IPS-20b (cell line): Measurements from ENCODE around the gene LETM1.

Experiments
- H3K27ac ChIP-seq: one replicate; pipeline ENCODE4 v1.5.1; 2013; ENCODE audit warnings: low read length
- H3K27me3 ChIP-seq: 2 replicates; pipeline ENCODE4 v1.6.1; 2013; ENCODE audit warnings: mild to moderate bottlenecking, low read length, inconsistent platforms; ENCODE audit not compliant: insufficient read depth
- H3K36me3 ChIP-seq: 2 replicates; pipeline ENCODE4 v1.6.1; 2013; ENCODE audit warnings: low read depth, mild to moderate bottlenecking, inconsistent platforms, low read length, moderate library complexity; ENCODE audit not compliant: insufficient read depth
- H3K4me1 ChIP-seq: 2 replicates; pipeline ENCODE4 v1.6.1; 2013; ENCODE audit warnings: mild to moderate bottlenecking, control low read depth, inconsistent platforms, low read length, moderate library complexity; ENCODE audit not compliant: insufficient read depth
- H3K4me3 ChIP-seq: 2 replicates; pipeline ENCODE4 v1.5.1; 2013; ENCODE audit warnings: mild to moderate bottlenecking, low read length, inconsistent platforms
- H3K9ac ChIP-seq: 2 replicates; pipeline ENCODE4 v1.6.1; 2013; ENCODE audit warnings: low read depth, mild to moderate bottlenecking, inconsistent platforms, low read length, moderate library complexity
- H3K9me3 ChIP-seq: 2 replicates; pipeline ENCODE4 v1.6.1; 2013; ENCODE audit warnings: mild to moderate bottlenecking, low read depth, low read length, inconsistent platforms; ENCODE audit not compliant: insufficient read depth

Gene LETM1

DNA sequence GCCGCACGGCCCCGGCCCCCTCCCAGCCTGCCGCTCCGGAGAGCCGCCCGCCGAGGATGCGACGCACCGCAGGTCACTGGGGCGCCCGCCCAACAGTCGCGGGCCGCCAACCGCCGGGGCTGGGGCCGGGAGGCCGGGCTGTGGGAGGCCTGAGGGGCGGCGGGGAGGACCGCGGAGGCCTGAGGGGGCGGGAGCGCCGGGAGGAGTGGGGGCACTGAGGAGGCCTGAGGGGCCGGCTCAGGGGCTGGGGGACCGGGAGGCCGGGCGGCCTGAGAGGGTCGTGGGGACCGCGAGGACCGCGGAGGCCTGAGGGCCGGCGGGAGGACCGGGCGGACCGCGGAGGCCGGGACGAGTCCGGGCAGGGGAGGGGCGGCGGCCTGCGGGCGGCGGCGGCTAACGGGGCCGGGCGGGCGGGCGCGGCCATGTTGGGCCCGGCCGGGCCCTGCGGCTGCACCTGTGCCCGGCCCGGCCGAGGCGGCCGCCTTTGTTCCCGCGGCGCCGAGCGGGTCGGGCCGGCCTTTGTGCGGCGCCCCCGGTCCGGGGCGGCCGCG, 15.6 kb upstream of the LETM1 start:
- H3K36me3 ChIP-seq: no peaks in the 10 kb centered on the region
- H3K4me3 ChIP-seq: peak overlapping the region; percentile 98; the same call in 1 of the 2 replicates
- H3K9me3 ChIP-seq: no peaks in the 10 kb centered on the region
- H3K9ac ChIP-seq: peak overlapping the region; percentile 94; the same call in 1 of the 2 replicates
- peaks cover 44% of the 10 kb centered on the region for H3K27me3 ChIP-seq
- no peak overlapping the region for H3K27ac ChIP-seq
- H3K4me1 ChIP-seq: peaks cover 11% of the 10 kb centered on the region

DNA sequence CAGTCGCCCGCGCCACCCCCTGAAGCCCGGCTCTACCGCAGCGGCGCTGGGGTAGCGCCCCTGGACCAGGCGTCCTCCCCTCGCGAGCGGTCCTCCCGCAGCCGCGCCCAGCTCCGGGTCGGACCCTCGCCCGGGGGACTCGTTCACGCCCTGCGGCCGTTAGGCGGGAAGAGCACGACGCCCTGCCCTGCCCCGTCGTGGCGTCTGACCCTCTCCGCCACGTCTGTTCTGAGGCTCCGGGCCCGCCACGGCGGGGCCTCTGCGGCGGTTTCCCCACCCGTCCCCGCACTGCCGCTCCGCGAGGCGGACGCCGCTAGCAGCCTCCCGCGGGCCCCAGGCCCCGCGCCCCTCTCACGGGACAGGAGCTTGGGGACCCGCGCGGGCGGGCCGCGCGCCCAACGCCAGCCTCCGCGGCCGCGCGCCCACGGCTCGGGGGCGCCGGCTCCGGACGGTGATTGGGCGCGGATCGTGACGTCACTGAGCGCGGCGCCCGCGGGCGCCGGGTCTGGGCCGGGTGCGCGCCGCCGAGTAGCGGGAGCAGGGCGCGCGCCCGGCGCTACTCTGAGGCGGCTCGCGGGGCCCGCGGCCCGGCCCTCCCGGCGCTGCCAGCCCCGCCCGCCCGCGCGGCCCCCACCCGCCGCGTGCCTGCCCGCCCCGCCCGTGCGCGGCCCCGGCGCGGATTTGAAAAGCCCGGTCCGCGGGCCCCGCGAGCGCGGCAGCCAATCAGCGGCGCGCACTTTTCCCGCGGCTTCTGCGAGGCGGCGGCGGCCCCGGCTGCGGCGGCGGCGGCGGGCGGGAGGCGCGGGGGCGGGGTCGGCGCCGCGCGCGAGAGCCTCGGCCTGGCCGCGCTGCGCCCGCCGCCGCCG, 14.9 kb upstream of the LETM1 start, which contains the start of gene NSD2:
TSS of gene NSD2 (plus strand) at position 816 of the 866 bp plus-strand sequence. CDS start 29,262 bp downstream, outside the sequence.
- Histone ChIP-seq H3K27ac (no peak within 1 kb of the TSS), H3K9ac (peak within 1 kb of the TSS; percentile 94), H3K4me1 (peaks cover 11% of the 10 kb centered on the region), H3K4me3 (peak within 1 kb of the TSS; percentile 98), H3K9me3 (no peaks in the 10 kb centered on the region), H3K27me3 (peaks cover 51% of the 10 kb centered on the region), H3K36me3 (no peaks in the 10 kb centered on the region)

DNA sequence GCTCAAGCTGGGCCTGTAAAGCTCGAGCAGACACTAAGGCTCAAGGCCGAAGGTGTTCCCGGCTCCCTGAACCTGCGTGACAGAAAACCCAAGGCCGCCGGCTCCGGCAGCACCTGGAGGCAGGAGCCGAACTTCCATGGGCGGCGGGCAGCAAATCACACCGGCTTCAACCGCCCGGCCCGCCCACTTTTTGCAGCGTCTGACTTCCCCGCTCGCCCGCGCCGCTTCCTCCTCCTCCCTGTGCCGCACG, 14.3 kb upstream of the LETM1 start:
- Histone ChIP-seq H3K4me1 (peaks cover 11% of the 10 kb centered on the region), H3K27ac (no peak overlapping the region), H3K9ac (peak overlapping the region; percentile 82; the same call in 1 of the 2 replicates), H3K36me3 (no peaks in the 10 kb centered on the region), H3K4me3 (peak overlapping the region; percentile 72), H3K9me3 (no peaks in the 10 kb centered on the region), H3K27me3 (peaks cover 57% of the 10 kb centered on the region)

DNA sequence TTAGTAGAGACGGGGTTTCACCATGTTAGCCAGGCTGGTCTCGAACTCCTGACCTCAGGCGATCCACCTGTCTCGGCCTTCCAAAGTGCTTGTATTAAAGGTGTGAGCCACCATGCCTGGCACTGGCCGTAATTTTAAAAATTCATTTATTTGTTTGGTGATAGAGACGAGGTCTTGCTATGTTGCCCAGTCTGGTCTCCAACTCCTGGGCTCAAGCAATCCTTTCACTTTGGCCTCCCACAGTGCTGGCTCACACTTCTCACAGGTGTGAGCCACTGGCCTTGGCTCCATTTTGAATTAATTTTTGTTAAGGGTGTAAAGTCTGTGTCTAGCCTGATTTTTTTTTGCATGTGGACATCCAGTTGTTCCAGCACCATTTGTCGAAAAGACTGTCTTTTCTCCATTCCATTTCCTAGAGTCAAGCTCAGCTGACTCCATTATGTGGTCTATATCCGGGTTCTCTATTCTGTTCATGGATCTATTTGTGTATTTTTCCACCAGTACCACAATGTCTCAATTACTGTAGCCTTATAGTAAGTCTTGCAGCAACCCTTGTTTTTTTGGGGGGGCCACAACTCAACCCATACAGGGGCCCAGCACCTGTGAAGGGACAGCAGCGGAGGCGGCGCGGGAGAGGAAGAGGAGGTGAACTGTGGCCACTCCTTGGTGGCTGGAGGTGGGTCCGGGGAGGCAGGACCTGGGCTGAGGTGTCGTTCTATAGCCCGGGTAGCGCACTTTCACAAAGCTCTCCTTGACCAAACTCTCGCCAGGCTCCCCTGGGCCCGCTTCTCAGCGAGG, 13.8 kb upstream of the LETM1 start:
- peaks cover 62% of the 10 kb centered on the region for H3K27me3 ChIP-seq
- no peak overlapping the region for H3K27ac ChIP-seq
- no peaks in the 10 kb centered on the region for H3K9me3 ChIP-seq
- H3K4me1 ChIP-seq: peaks cover 11% of the 10 kb centered on the region
- peak overlapping the region; percentile 82; the same call in 1 of the 2 replicates for H3K9ac ChIP-seq
- H3K36me3 ChIP-seq: no peaks in the 10 kb centered on the region
- peak overlapping the region; percentile 72 for H3K4me3 ChIP-seq

GRCh38 chr4:1868912-1869311, 13.0 kb upstream of the LETM1 start:
- Histone ChIP-seq H3K9ac (no peak overlapping the region), H3K27ac (no peak overlapping the region), H3K4me3 (no peak overlapping the region), H3K4me1 (peaks cover 11% of the 10 kb centered on the region; the same call in 1 of the 2 replicates), H3K9me3 (no peaks in the 10 kb centered on the region), H3K36me3 (no peaks in the 10 kb centered on the region), H3K27me3 (peaks cover 70% of the 10 kb centered on the region)

DNA sequence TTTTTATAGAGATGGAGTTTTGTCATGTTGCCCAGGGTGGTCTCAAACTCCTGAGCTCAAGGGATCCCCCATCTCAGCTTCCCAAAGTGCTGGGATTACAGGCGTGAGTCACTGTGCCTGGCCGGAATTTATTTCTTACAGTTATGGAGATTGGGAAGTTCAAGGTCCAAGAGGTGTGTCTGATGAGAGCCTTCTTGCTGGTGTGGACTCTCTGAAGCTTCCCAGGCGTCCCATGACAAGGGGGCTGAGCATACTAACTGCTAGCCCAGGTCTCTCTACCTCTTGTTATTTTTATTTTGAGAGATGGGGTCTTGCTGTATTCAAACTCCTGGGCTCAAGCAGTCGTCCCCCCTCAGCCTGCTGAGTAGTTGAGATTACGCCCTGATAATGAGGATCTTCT, 12.3 kb upstream of the LETM1 start:
- Histone ChIP-seq H3K9ac (no peak overlapping the region), H3K27ac (no peak overlapping the region), H3K4me3 (no peak overlapping the region), H3K9me3 (no peaks in the 10 kb centered on the region), H3K27me3 (peaks cover 77% of the 10 kb centered on the region), H3K36me3 (no peaks in the 10 kb centered on the region), H3K4me1 (peaks cover 11% of the 10 kb centered on the region; the same call in 1 of the 2 replicates)

DNA sequence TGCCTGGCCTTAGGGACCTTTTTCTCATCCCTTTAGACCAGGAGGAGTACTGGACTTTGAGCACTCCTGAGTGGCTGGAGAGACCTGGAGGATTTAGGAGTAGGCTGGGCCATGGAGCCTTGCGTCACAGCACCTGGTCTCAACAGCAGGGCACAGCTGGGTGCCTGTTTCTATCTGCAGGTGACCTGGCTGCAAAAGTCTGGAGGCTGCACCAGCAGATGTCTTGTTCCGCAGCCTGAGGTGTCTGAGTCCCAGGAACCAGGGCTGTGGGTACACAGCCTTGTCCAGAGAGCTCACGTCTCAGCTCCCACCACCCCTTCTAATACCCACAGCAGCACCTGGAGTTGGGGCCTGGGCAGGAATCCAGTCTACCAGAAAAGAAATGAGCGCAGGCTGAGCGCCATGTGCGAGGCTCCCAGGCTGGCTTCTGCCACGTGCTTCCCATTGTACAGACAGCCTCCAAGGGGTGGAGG, 10.3 kb upstream of the LETM1 start:
- H3K9me3 ChIP-seq: no peaks in the 10 kb centered on the region
- peaks cover 88% of the 10 kb centered on the region for H3K27me3 ChIP-seq
- H3K4me1 ChIP-seq: peaks cover 4% of the 10 kb centered on the region; the same call in 1 of the 2 replicates
- H3K9ac ChIP-seq: no peak overlapping the region
- H3K27ac ChIP-seq: no peak overlapping the region
- H3K36me3 ChIP-seq: no peaks in the 10 kb centered on the region
- no peak overlapping the region for H3K4me3 ChIP-seq

DNA sequence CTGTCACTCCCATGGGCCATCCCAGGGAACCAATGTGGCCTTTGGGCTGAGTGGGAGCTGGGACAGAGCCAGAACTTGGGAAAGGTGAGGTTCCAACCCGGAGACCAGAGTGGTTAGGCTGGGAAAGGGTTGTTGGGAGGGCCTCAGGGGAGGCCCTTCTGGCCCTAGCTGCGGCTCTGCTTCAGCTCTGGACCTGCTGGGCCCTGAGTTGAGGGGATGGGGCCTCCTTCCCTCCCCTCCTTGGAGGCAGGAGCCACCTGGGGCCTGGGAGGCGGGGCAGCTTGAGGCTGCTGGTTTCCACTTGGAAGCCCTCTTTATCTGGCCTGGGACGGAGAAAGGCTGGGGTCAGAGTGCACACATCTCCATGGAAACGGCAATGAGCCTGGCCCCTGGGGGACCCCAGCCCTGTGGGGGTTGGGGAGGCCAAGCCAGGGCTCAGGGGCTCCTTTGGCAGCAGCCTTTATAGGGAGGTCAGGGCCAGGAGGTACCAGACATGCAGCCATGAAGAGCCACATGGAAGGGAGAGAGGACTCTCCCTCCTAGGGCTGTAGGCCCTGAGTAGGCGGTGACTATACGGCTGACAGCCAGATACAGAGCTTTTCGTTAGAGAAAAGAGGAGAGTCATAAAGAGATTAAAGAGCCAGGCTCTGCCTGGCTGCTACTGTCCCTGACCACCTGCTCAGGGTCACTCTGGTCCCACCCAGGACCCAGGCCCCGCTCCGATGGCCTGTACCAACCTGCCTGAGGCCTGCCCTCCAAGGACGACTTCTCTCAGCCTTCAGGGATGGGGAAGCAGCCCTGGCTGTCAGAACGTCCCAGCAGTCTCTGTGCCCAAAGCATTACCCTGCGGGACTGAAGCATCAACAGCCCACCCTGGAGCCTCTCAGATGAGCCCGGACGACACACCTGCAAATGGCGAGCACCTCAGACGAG, 8.4 kb upstream of the LETM1 start:
- no peaks in the 10 kb centered on the region for H3K9me3 ChIP-seq
- no peak overlapping the region for H3K9ac ChIP-seq
- H3K27ac ChIP-seq: no peak overlapping the region
- H3K27me3 ChIP-seq: peaks cover 99% of the 10 kb centered on the region
- H3K4me3 ChIP-seq: no peak overlapping the region
- H3K4me1 ChIP-seq: no peaks in the 10 kb centered on the region; the same call in 1 of the 2 replicates
- no peaks in the 10 kb centered on the region for H3K36me3 ChIP-seq

DNA sequence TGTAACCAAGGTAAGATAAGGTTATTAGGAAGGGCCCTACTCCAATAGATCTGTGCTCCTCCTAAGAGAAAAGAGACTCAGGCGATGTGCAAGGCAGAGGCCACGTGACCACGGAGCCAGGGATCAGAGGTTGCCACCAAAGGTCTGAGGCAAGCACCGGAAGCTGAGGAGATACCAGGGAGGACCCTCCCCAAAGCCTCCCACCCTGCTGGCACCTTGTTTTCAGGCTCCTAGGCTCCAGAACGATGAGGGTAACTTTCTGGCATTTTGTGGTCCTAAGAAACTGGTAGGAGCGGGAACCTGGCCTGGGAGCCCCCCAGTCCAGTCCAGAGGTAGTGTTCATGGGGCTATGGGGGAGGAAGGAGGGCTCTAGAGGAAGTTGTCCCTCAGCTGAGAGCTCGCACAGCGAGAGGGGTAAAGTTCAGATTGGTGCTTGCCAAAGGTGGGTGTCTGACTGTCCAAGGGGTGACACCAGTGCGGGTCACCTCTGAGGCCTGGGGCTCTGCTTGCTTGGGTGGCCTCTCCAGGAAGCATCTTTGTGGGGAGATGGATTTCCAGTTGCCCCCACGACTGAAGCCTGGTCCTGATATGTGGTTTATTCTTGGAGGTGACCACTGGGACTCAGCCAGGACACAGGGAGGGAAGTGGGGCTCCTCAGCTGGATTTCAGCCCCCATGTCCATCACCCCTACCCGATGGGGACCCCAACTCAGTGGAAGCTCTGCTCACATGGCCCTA, 7.5 kb upstream of the LETM1 start:
- no peak overlapping the region for H3K4me3 ChIP-seq
- peaks cover 99% of the 10 kb centered on the region for H3K27me3 ChIP-seq
- H3K9ac ChIP-seq: no peak overlapping the region

GRCh38 chr4:1862961-1863296, 7.0 kb upstream of the LETM1 start:
- H3K4me1 ChIP-seq: no peaks in the 10 kb centered on the region
- H3K27ac ChIP-seq: no peak overlapping the region
- peak overlapping the region; percentile 40; the same call in 1 of the 2 replicates for H3K4me3 ChIP-seq
- H3K9ac ChIP-seq: no peak overlapping the region
- H3K36me3 ChIP-seq: no peaks in the 10 kb centered on the region
- peaks cover 99% of the 10 kb centered on the region for H3K27me3 ChIP-seq
- H3K9me3 ChIP-seq: no peaks in the 10 kb centered on the region

More for the DNA sequence above, 7.5 kb upstream of the LETM1 start:
- no peaks in the 10 kb centered on the region for H3K36me3 ChIP-seq
- no peak overlapping the region for H3K27ac ChIP-seq
- H3K9me3 ChIP-seq: no peaks in the 10 kb centered on the region
- no peaks in the 10 kb centered on the region for H3K4me1 ChIP-seq
